Endothelial cell (in vitro differentiated cells): ENCODE results near the gene CXCR3. TPM values are rescaled to one million over a fixed set of nuclear protein-coding genes. Genes with fewer than 3 reads are reported as not detected.
"Not testable (repeated sequence)": the region's sequence is repeated elsewhere in the genome, so short reads cannot be mapped to it uniquely, and the experiment has no call there.

ENCODE experiments used
- DNase-seq: peaks from one replicate; pipeline ENCODE4 v3.0.0; 2021; ENCODE audit warnings: low spot score
- H3K27ac Mint-ChIP-seq: one replicate; pipeline ENCODE4 v1.8.0; 2021; ENCODE audit warnings: mixed read lengths, inconsistent platforms; ENCODE audit not compliant: unreplicated experiment
- H3K27me3 Mint-ChIP-seq: one replicate; pipeline ENCODE4 v1.8.0; 2021; ENCODE audit warnings: mild to moderate bottlenecking, moderate library complexity, mixed read lengths, inconsistent platforms; ENCODE audit not compliant: unreplicated experiment
- H3K36me3 Mint-ChIP-seq: one replicate; pipeline ENCODE4 v1.8.0; 2021; ENCODE audit warnings: mild to moderate bottlenecking, low read depth, mixed read lengths, inconsistent platforms; ENCODE audit not compliant: unreplicated experiment
- H3K4me1 Mint-ChIP-seq: one replicate; pipeline ENCODE4 v1.8.0; 2021; ENCODE audit warnings: mild to moderate bottlenecking, mixed read lengths, inconsistent platforms; ENCODE audit not compliant: unreplicated experiment
- H3K4me3 Mint-ChIP-seq: one replicate; pipeline ENCODE4 v1.8.0; 2021; ENCODE audit warnings: mild to moderate bottlenecking, mixed read lengths, inconsistent platforms; ENCODE audit not compliant: unreplicated experiment
- H3K9me3 Mint-ChIP-seq: one replicate; pipeline ENCODE4 v1.8.0; 2021; ENCODE audit warnings: mixed read lengths, inconsistent platforms; ENCODE audit not compliant: unreplicated experiment
- CTCF ChIP-seq: fragments of 200-600 bp; sonication (generic); IDR thresholded peaks from one replicate; pipeline ENCODE4 v1.5.0; 2021; ENCODE audit warnings: antibody characterized with exemption; ENCODE audit not compliant: unreplicated experiment
- total RNA-seq: library from RNA; stranded (reverse); fragmentation: NEBNext Ultra II Directional; extraction: Animal tissue kit (Norgen Biotek cat#: 25700); gene quantifications from one replicate; pipeline ENCODE4 v1.2.1, GENCODE V29; 2021; ENCODE audit not compliant: unreplicated experiment

Gene CXCR3
- total RNA-seq, 1 donor from 2014 or later: 0.54 TPM

GRCh38 chrX:71650333-71650969 lies 32.1 kb upstream of the CXCR3 start:
- Mint-ChIP-seq H3K27ac (no peak overlapping the region), H3K4me3 (no peak overlapping the region), H3K9me3 (no peaks in the 10 kb centered on the region), H3K36me3 (no peaks in the 10 kb centered on the region), H3K27me3 (no peaks in the 10 kb centered on the region), H3K4me1 (no peaks in the 10 kb centered on the region)
- TF ChIP-seq CTCF: no peak
- no peak for DNase-seq

- H3K36me3 Mint-ChIP-seq, H3K4me1 Mint-ChIP-seq, H3K27ac Mint-ChIP-seq, DNase-seq, H3K9me3 Mint-ChIP-seq, H3K4me3 Mint-ChIP-seq, H3K27me3 Mint-ChIP-seq: not testable (repeated sequence)
Measured at GRCh38 chrX:71644406-71644805, 26.1 kb upstream of the CXCR3 start.

- Mint-ChIP-seq H3K4me3 (no peak overlapping the region), H3K4me1 (no peaks in the 10 kb centered on the region), H3K27me3 (peaks cover 2% of the 10 kb centered on the region), H3K27ac (no peak overlapping the region), H3K9me3 (no peaks in the 10 kb centered on the region), H3K36me3 (no peaks in the 10 kb centered on the region)
- no peak for TF ChIP-seq CTCF
- DNase-seq: no peak
Measured at GRCh38 chrX:71640002-71640401, 21.7 kb upstream of the CXCR3 start.

GRCh38 chrX:71638409-71638808 lies 20.1 kb upstream of the CXCR3 start:
- Mint-ChIP-seq H3K4me1 (no peaks in the 10 kb centered on the region), H3K27ac (no peak overlapping the region), H3K9me3 (no peaks in the 10 kb centered on the region), H3K27me3 (peaks cover 2% of the 10 kb centered on the region), H3K4me3 (no peak overlapping the region), H3K36me3 (no peaks in the 10 kb centered on the region)
- DNase-seq: no peak
- no peak for TF ChIP-seq CTCF

GRCh38 chrX:71637848-71638247 lies 19.5 kb upstream of the CXCR3 start:
- peaks cover 2% of the 10 kb centered on the region for H3K27me3 Mint-ChIP-seq
- no peak overlapping the region for H3K4me3 Mint-ChIP-seq
- no peaks in the 10 kb centered on the region for H3K36me3 Mint-ChIP-seq
- no peaks in the 10 kb centered on the region for H3K9me3 Mint-ChIP-seq
- DNase-seq: no peak
- no peak for TF ChIP-seq CTCF
- no peaks in the 10 kb centered on the region for H3K4me1 Mint-ChIP-seq
- no peak overlapping the region for H3K27ac Mint-ChIP-seq
